ENCODE data around the gene OPN1SW.
A peak's percentile ranks its signal among the peaks of the same experiment; 100 is the strongest.

The OPN1SW gene

DNA sequence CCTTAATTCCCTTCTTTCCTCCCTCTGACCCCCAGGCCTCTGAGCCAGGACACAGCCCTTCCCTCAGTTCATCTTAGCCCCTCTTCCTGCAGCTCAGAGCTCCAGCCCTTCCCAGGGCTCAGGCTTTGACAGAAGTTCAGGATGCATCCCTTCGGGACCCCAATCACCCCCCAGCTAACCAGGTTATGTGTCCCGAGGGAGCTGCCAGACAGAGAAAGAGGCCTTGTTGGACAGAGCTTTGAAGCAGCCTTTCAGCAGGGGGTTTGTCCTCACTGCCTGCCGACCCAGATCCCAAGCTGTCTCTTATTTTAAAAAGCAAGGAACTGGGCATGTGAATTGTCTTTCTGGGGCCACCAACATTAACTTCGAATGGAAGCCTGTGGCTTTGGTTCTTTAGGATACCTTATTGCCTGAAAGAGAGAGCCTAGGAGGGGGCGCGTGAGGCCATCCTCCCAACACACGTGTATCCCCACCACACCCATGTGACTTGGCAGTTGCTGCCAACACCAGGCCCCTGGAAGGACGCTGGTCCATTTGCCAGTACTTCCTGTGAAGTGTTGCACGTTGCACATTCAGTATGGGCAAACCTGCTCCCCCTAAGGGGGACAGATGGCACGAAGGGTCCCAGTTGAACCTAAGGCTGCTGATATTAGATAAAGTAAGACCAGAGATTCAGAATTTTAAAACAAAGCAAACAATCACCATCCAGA lies 17.0 kb upstream of the OPN1SW start:
- DNase-seq (ENCODE audit: low read depth in 2 of 2) = no peak

- no peak for DNase-seq (ENCODE audit: low read depth in 2 of 2)
Measured at GRCh38 chr7:128791972-128792327, 16.4 kb upstream of the OPN1SW start.

DNA sequence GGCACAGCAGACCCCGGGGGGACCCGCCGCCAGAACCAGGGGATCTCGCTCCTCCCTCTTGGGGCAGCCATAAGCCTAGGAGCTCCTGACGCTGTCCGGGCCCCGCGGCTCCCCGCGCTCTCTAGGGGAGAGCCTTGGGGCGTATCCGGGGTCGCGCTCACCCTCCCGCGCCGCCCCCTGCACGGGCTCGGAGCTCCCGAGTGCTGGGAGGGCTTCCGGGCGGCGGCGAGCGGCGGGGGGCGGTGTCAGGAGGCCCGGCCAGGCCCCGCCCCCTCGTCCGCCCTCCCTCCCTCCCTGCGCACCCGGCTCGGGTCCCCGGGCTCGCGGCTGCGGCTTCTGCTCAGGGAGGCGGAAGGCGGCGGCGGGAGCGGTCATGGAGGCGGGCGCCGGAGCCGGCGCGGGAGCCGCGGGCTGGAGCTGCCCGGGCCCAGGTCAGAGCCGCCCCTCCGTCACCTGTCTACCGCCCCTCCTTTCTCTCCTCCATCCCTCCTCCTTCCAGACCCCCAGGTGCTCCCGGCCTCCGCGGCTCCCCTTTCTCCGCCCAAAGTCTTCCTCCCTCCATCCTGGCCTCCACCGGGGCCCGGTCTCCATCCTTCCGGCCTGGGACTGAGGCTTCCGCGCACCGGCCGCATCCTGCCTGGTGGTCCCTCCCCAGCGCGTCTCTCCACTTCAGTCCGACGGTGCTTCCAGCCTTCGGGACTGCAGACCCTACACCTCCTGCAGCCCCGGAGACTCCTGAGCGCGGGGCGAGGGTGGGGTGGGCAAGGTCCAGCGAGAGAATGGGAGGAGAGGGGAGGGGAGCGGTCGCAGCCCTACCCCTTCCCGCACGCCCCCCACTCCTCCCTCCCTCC lies 15.8 kb upstream of the OPN1SW start, which contains the start of gene CCDC136:
Gene CCDC136 (plus strand): TSS at position 848 of the 851 bp plus-strand sequence. CDS start 444 bp downstream, outside the sequence.
- peak; percentile 68 to 72 for DNase-seq (ENCODE audit: low read depth in 2 of 2)

DNA sequence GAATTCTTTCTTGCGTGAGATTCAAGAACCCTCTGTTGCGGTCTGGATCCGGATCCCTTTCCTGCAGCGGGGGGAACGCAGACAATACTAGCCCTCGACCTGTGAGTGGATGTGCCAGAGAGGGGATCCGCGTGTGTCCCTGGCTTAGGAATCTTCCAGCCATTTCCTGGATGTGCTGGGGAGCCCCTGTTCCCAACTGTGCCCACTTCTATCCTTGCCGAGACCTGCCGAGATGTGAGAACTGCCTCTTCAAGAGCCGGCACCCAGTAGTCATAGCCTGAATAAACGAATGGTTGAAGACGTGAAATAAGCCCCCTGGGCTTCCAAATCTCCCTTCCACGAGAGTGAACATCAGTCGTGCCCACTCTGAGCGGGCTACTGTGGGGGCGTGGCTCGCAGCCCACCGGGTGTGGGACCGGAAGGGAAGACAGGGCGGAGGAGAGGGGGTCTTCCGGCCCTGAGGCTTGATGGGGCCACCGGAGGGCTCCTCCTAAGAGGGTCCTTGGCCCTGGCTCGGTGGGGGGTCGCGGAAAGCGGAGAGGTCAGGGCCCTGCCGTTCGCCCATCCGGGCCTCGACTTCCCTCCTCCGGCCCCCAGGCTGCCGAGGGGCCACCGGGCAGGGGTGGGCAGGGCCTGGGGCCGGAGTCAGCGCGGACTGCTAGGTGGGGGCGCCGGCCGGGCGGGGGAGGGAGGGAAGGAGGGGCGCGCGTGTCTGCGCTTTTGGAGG lies 14.9 kb upstream of the OPN1SW start:
- no peak for DNase-seq (ENCODE audit: low read depth in 2 of 2)

- no peak for DNase-seq (ENCODE audit: low read depth in 2 of 2)
Measured at GRCh38 chr7:128788446-128789412, 13.1 kb upstream of the OPN1SW start.

GRCh38 chr7:128785738-128786137 lies 10.1 kb upstream of the OPN1SW start:
- DNase-seq (ENCODE audit: low read depth in 2 of 2) = no peak

DNA sequence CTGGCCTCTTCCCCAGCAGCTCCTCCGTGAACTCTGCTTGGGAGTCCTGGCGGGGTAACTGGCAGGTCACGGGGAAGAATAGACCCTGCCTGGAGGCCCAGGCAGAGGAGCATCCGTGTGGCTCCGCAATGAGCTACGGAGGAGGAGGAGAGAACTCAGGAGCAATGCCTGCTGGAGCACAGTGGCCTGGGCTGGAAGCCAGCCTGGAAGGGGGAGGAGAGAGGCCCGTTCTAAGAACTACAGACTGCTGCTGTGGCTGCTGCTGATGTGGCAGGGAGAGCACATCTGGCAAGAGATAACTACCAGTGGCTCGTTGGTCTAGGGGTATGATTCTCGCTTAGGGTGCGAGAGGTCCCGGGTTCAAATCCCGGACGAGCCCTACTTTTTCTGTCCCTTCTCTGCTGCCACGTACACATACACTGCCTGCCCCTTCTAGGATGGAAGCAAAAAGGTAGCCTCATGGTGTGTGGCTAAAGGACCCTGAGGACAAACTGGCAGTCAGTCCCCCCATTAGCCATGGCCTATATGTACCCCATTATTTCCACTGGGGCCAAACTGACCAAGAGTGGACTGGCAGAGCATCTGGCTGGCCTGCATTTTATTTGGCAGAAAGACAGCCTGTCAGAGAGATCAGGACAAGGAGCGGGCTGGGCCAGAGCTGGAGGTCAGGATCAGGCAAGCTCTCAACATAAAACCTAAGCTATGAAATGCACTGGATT lies 7.7 kb upstream of the OPN1SW start:
- no peak for DNase-seq (ENCODE audit: low read depth in 2 of 2)

DNA sequence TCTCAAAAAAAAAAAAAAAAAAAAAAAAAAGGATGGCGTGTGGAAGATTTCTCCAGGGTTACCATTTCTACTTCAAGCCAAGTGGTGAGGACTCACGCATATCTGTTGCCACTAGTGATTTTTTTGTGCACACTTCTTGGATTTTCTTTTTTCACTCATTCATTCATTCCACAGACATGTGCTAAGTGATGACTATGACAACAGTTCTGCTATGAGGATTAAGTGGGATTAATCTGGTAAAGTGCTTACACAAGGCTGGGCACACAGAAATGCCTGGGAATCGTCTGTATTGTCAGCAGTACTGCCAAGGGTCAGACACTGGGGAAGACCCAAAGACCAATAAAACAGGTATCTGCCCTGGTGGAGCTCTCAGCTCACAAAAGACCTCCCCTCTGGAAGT lies 6.3 kb upstream of the OPN1SW start:
- no peak for DNase-seq (ENCODE audit: low read depth in 2 of 2)

- no peak for DNase-seq (ENCODE audit: low read depth in 2 of 2)
Measured at GRCh38 chr7:128781126-128781525, 5.5 kb upstream of the OPN1SW start.

GRCh38 chr7:128778946-128779345 lies 3.4 kb upstream of the OPN1SW start:
- no peak for DNase-seq (ENCODE audit: low read depth in 2 of 2)

- DNase-seq (ENCODE audit: low read depth in 2 of 2) = no peak
Measured at GRCh38 chr7:128777156-128778123, 1.8 kb upstream of the OPN1SW start.

GRCh38 chr7:128774921-128775320 lies 673 bp downstream of the OPN1SW start:
- DNase-seq (ENCODE audit: low read depth in 2 of 2) = no peak

- no peak for DNase-seq (ENCODE audit: low read depth in 2 of 2)
Measured at GRCh38 chr7:128774029-128774689, 1.4 kb downstream of the OPN1SW start.

GRCh38 chr7:128773604-128774003 lies 2.0 kb downstream of the OPN1SW start:
- no peak for DNase-seq (ENCODE audit: low read depth in 2 of 2)

GRCh38 chr7:128770233-128770632 lies 5.4 kb downstream of the OPN1SW start:
- DNase-seq (ENCODE audit: low read depth in 2 of 2) = no peak

GRCh38 chr7:128767475-128768110 lies 8.0 kb downstream of the OPN1SW start:
- no peak for DNase-seq (ENCODE audit: low read depth in 2 of 2)

DNA sequence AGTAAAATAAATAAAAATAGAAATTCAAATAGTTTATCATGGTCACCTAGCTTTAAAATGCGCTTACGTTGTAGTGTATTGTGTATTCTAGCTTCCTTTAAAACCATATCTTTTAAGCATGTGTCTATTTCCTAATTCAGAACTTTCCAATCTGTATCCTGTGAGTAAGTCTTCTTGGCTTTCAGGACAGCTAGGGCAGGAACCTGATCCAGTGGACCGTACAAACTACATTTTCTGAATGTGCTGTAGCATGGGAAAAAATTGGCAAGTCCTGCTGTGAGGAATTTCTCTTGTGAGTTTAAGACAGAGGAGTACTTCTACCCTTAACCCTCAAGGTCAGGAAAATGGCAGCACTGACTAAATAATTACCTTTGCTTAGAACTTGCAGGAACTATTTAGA lies 12.1 kb downstream of the OPN1SW start:
- DNase-seq (ENCODE audit: low read depth in 2 of 2) = no peak

- no peak for DNase-seq (ENCODE audit: low read depth in 2 of 2)
Measured at GRCh38 chr7:128759242-128759641, 16.4 kb downstream of the OPN1SW start.
